GM23248 (cell line): ENCODE results near the gene UNC13B.
"Not testable (repeated sequence)": the region's sequence is repeated elsewhere in the genome, so short reads cannot be mapped to it uniquely, and the experiment has no call there.

Source experiments
- EZH2 ChIP-seq: fragments of 200-600 bp; sonication (generic); IDR thresholded peaks from 2 replicates; pipeline ENCODE4 v1.6.1; 2018; ENCODE audit warnings: antibody characterized with exemption, mild to moderate bottlenecking; ENCODE audit not compliant: insufficient read depth, poor library complexity, severe bottlenecking
- EZH2phosphoT487 ChIP-seq: fragments of 200-600 bp; sonication (generic); IDR thresholded peaks from 2 replicates; pipeline ENCODE4 v1.6.1; 2018; ENCODE audit warnings: antibody characterized with exemption, moderate library complexity, mild to moderate bottlenecking, low read depth; ENCODE audit not compliant: insufficient read depth

DNA sequence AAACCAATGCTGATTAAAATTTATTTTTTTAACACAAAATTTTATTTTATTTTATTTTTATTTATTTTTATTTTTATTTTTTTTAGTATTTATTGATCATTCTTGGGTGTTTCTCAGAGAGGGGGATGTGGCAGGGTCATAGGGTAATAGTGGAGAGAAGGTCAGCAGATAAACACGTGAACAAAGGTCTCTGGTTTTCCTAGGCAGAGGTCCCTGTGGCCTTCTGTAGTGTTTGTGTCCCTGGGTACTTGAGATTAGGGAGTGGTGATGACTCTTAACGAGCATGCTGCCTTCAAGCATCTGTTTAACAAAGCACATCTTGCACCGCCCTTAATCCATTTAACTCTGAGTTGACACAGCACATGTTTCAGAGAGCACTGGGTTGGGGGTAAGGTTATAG is 20.6 kb downstream of the UNC13B start:
- TF ChIP-seq EZH2, EZH2phosphoT487: not testable (repeated sequence)
